OCI-LY3 (cell line): ENCODE results near the gene C9orf50.

Source experiments
- H2AFZ ChIP-seq: fragments of 200-600, 300-600 bp; shearing (Covaris generic); 2 replicates; pipeline ENCODE4 v1.6.0; 2014; ENCODE audit warnings: antibody characterized with exemption, low read depth, low read length
- H3K27ac ChIP-seq: fragments of 200-600, 300-600 bp; sonication (generic); 2 replicates; pipeline ENCODE4 v1.5.1; 2014; ENCODE audit warnings: mild to moderate bottlenecking, low read length, moderate library complexity, mixed read lengths
- H3K27me3 ChIP-seq: fragments of 200-600, 300-600 bp; sonication (generic); 2 replicates; pipeline ENCODE4 v1.6.1; 2014; ENCODE audit warnings: low read depth, low read length, mixed read lengths
- H3K36me3 ChIP-seq: fragments of 200-600, 300-600 bp; sonication (generic); replicated peaks from 2 replicates; pipeline ENCODE3; 2014; ENCODE audit warnings: low read depth, low read length, mixed read lengths
- H3K4me1 ChIP-seq: fragments of 300-600, 200-600 bp; sonication (generic); 2 replicates; pipeline ENCODE4 v1.6.1; 2014; ENCODE audit warnings: low read length, mixed read lengths
- H3K4me2 ChIP-seq: fragments of 200-600, 300-600 bp; sonication (generic); 2 replicates; pipeline ENCODE4 v1.6.1; 2014; ENCODE audit warnings: low read length, mixed read lengths
- H3K4me3 ChIP-seq: fragments of 300-600, 200-600 bp; sonication (generic); 2 replicates; pipeline ENCODE4 v1.5.1; 2014; ENCODE audit warnings: antibody characterized with exemption, mild to moderate bottlenecking, low read length, moderate library complexity
- H3K79me2 ChIP-seq: fragments of 300-600, 200-600 bp; shearing (Covaris generic); 2 replicates; pipeline ENCODE4 v1.6.1; 2014; ENCODE audit warnings: mild to moderate bottlenecking, low read length, mixed read lengths
- H3K9ac ChIP-seq: fragments of 300-600, 200-600 bp; shearing (Covaris generic); 2 replicates; pipeline ENCODE4 v1.6.0; 2014; ENCODE audit warnings: mild to moderate bottlenecking, low read length, moderate library complexity
- H3K9me3 ChIP-seq: fragments of 200-600, 300-600 bp; shearing (Covaris generic); 2 replicates; pipeline ENCODE4 v1.6.1; 2014; ENCODE audit warnings: low read length, mixed read lengths; ENCODE audit not compliant: insufficient read depth
- H4K20me1 ChIP-seq: fragments of 200-600, 300-600 bp; sonication (generic); 2 replicates; pipeline ENCODE4 v1.6.1; 2016; ENCODE audit warnings: low read length, mixed read lengths; ENCODE audit not compliant: insufficient read depth
- EZH2phosphoT487 ChIP-seq: fragments of 200-600 bp; shearing (Covaris generic); IDR thresholded peaks from 2 replicates; pipeline ENCODE4 v1.6.1; 2018; ENCODE audit warnings: antibody characterized with exemption, mixed run types, low read depth
- TF ChIP-seq, protein P1 (sequence below): fragments of 200-600, 300-600 bp; sonication (generic); IDR thresholded peaks from 2 replicates; pipeline ENCODE4 v1.5.1; 2014; ENCODE audit warnings: antibody characterized with exemption, low read length, low read depth

C9orf50 gene

DNA sequence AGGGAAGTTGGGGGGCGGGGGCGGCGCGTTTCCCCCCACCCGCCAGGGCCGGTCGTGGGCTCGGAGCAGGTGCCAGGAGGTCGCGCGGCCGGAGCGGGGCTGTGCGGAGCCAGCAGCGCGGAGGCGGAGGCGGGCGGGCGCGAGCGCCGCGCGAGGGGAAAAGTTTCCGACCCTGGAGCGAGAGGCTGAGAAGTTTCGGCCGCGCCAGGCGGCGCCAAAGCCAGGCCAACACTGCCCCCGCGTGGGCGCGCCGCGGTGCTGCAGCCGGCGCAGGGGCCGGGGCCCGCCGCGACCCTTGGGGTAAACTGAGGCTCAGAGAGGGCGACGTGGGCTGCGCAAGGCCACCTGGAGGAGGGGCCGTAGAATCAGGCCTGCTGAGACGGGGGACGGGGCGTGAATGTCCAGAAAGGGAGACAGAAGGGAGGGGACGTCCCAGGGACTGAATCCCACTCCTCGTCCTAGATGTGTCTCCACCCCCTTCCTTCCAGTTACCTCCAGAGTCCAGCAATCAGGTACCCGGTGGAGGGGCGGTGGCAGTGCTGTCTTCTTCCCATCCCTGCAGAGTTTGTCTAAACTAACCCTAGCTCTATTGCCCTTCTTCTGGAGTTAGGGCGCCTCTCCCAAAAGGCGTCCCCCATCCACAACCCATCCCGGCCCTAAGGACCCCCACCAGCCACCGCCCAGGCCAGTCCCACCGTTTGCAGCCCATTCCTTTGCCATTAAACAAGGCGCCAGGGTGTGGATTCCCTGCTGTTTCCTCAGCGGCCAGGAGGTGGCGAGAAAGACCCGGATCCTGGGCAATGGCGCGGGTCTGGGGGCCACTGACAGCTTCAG, 10.2 kb downstream of the C9orf50 start:
- peaks cover 9% of the 10 kb centered on the region for H3K4me1 ChIP-seq
- H3K27ac ChIP-seq, result no peak overlapping the region
- H3K4me3 ChIP-seq, result peak overlapping the region; percentile 84
- H3K9ac ChIP-seq, result peak overlapping the region; percentile 68
- no peaks in the 10 kb centered on the region for H3K36me3 ChIP-seq
- H3K79me2 ChIP-seq, result no peaks in the 10 kb centered on the region
- H3K4me2 ChIP-seq, result peak overlapping the region; percentile 86
- H3K9me3 ChIP-seq, result no peaks in the 10 kb centered on the region
- peak overlapping the region; percentile 55 for H2AFZ ChIP-seq
- no peaks in the 10 kb centered on the region for H4K20me1 ChIP-seq
- TF ChIP-seq, protein P1, sequence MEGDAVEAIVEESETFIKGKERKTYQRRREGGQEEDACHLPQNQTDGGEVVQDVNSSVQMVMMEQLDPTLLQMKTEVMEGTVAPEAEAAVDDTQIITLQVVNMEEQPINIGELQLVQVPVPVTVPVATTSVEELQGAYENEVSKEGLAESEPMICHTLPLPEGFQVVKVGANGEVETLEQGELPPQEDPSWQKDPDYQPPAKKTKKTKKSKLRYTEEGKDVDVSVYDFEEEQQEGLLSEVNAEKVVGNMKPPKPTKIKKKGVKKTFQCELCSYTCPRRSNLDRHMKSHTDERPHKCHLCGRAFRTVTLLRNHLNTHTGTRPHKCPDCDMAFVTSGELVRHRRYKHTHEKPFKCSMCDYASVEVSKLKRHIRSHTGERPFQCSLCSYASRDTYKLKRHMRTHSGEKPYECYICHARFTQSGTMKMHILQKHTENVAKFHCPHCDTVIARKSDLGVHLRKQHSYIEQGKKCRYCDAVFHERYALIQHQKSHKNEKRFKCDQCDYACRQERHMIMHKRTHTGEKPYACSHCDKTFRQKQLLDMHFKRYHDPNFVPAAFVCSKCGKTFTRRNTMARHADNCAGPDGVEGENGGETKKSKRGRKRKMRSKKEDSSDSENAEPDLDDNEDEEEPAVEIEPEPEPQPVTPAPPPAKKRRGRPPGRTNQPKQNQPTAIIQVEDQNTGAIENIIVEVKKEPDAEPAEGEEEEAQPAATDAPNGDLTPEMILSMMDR, result peak; percentile 83
- no peak for TF ChIP-seq EZH2phosphoT487
- peaks cover 22% of the 10 kb centered on the region for H3K27me3 ChIP-seq

DNA sequence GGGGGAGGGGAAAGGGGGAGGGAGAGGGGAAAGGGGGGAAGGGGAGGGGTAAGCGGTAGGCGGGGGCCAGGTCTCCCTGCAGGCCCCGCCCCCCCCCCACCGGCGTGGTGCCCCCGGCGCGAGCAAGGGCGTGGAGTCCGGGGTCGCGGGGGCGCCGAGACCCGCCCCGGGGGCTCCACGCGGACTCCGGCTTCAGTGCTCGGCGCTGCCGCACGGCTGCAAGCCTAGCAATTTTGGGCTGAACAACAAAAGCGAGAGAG, 10.8 kb downstream of the C9orf50 start:
- Histone ChIP-seq H2AFZ (peak overlapping the region; percentile 47; the same call in 1 of the 2 replicates), H3K27ac (no peak overlapping the region), H3K9me3 (no peaks in the 10 kb centered on the region), H3K9ac (peak overlapping the region; percentile 68), H4K20me1 (no peaks in the 10 kb centered on the region), H3K4me1 (peaks cover 9% of the 10 kb centered on the region), H3K27me3 (peaks cover 22% of the 10 kb centered on the region), H3K79me2 (no peaks in the 10 kb centered on the region), H3K4me2 (peak overlapping the region; percentile 86), H3K36me3 (no peaks in the 10 kb centered on the region), H3K4me3 (peak overlapping the region; percentile 84)
- no peak for TF ChIP-seq EZH2phosphoT487
- TF ChIP-seq, protein P1, result no peak

DNA sequence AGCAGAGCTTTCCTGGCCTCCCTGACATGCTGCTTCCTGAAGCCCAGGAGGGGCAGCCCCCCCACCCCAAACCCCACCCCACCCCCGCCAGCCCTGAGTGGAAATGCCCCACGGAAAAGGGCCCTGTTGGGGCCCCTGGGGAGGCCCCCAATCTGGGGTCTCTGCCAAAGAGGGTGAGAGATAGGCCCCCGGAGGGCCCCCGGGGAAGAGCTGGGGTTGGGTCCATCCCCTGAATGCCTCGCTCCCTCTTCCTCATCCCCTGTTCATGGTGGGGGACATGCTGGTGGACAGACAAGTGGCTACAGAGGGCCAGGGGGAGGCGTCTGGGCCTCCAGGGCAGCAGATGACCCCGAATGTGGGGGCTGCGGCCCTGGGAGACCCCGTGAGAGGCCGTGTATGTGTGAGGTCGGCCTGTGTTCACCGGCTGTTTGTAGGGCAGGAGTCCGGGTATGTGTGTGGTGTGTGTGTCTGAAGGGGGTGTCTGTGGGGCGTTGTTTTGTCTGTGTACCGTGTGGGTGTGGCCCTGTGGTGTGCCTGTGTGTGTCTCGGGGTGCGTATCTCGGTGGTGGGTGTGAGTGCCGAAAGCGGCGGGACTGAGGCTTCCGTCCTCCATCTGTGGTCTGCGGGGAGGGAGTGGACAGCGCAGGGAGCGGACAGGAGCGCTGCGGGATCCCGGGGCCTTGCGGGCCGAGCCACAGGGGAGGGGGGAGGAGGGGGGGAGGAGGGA, 11.3 kb downstream of the C9orf50 start:
- H3K27ac ChIP-seq, result no peak overlapping the region
- H4K20me1 ChIP-seq, result no peaks in the 10 kb centered on the region
- H3K4me2 ChIP-seq, result peak overlapping the region; percentile 87
- peaks cover 22% of the 10 kb centered on the region for H3K27me3 ChIP-seq
- no peaks in the 10 kb centered on the region for H3K36me3 ChIP-seq
- peak overlapping the region; percentile 84 for H3K4me3 ChIP-seq
- no peak for TF ChIP-seq EZH2phosphoT487
- TF ChIP-seq, protein P1, result no peak
- H3K4me1 ChIP-seq, result peaks cover 9% of the 10 kb centered on the region
- H3K9me3 ChIP-seq, result no peaks in the 10 kb centered on the region
- H3K9ac ChIP-seq, result peak overlapping the region; percentile 31; the same call in 1 of the 2 replicates
- H2AFZ ChIP-seq, result peak overlapping the region; percentile 79
- no peaks in the 10 kb centered on the region for H3K79me2 ChIP-seq
